ENCODE results near the gene ANKS1A. TPM values are rescaled to one million over a fixed set of nuclear protein-coding genes. Genes with fewer than 3 reads are reported as not detected.
A peak's percentile ranks its signal among the peaks of the same experiment; 100 is the strongest.

ANKS1A gene
- total RNA-seq, 1 experiment from 2014 or later, result 26.5 TPM

- H3K27me3 Mint-ChIP-seq (ENCODE audit: low read depth), result no peaks in the 10 kb centered on the region
- Histone ChIP-seq H2AFZ (ENCODE audit: low read length) (no peak overlapping the region), H4K8ac (replicated peaks; ENCODE audit: insufficient read length, low read depth, low read length) (no peak overlapping the region), H3K23me2 (ENCODE audit: insufficient read length, low read depth, low read length, poor library complexity, severe bottlenecking) (no peaks in the 10 kb centered on the region), H3K4me1 (ENCODE audit: insufficient read depth, low read length) (no peaks in the 10 kb centered on the region), H4K20me1 (ENCODE audit: control insufficient read depth, insufficient read depth, insufficient read length) (no peaks in the 10 kb centered on the region), H3K9ac (ENCODE audit: extremely low read depth, insufficient read length, low read length) (no peak overlapping the region), H3T11ph (ENCODE audit: low read length) (no peak overlapping the region), H3K9me3 (ENCODE audit: control insufficient read depth, low read depth, low read length) (no peaks in the 10 kb centered on the region), H3K27ac (ENCODE audit: insufficient read length, low read depth, low read length) (no peak overlapping the region), H2BK12ac (ENCODE audit: insufficient read length, low read depth, low read length) (no peak overlapping the region), H3K79me2 (ENCODE audit: insufficient read depth, low read length) (no peaks in the 10 kb centered on the region), H2BK20ac (ENCODE audit: low read depth, low read length, poor library complexity, severe bottlenecking) (no peak overlapping the region), H2BK5ac (ENCODE audit: insufficient read length, low read length) (no peak overlapping the region), H3K27me3 (ENCODE audit: insufficient read depth, low read length) (no peaks in the 10 kb centered on the region), H3K4me2 (ENCODE audit: insufficient read depth, insufficient read length, low read length) (no peak overlapping the region), H2BK120ac (ENCODE audit: low read depth, low read length, poor library complexity, severe bottlenecking) (no peak overlapping the region), H3K4ac (ENCODE audit: low read depth, low read length) (no peak overlapping the region), H3K56ac (ENCODE audit: insufficient read length, low read depth, low read length) (no peak overlapping the region), H2AK5ac (ENCODE audit: insufficient read length, low read length) (no peak overlapping the region), H3K23ac (ENCODE audit: insufficient read length, low read depth, low read length) (no peak overlapping the region), H3K14ac (ENCODE audit: insufficient read depth, low read length) (no peak overlapping the region), H3K79me1 (ENCODE audit: insufficient read depth, low read depth, low read length, poor library complexity, severe bottlenecking) (no peaks in the 10 kb centered on the region), H4K5ac (ENCODE audit: insufficient read length, low read depth, low read length) (no peak overlapping the region), H4K91ac (ENCODE audit: insufficient read length, low read depth, low read length) (no peak overlapping the region), H2BK15ac (ENCODE audit: low read depth, low read length) (no peak overlapping the region), H3K18ac (ENCODE audit: insufficient read length, low read depth, low read length) (no peak overlapping the region)
- no peak overlapping the region for H3K4me3 Mint-ChIP-seq
- H3K9me3 Mint-ChIP-seq, result no peaks in the 10 kb centered on the region; a peak in 1 of 5 replicates
- peaks cover 19 to 68% (median 62%) of the 10 kb centered on the region in 3 experiments; a peak in 6 of 7 replicates for H3K36me3 Mint-ChIP-seq (ENCODE audit: insufficient read depth in 1 of 3, low read depth in 3 of 3)
- DNase-seq, result no peak
- peak overlapping the region in 1 of 3 experiments; percentile 39; a peak in 1 of 7 replicates for H3K27ac Mint-ChIP-seq
- H3K4me1 Mint-ChIP-seq, result peaks cover 14 to 17% of the 10 kb centered on the region in 2 experiments
- WGBS (ENCODE audit: extremely low coverage, insufficient read length, low lambda C conversion rate), result no CpG with 5 or more reads among the region's 9 CpGs
- TF ChIP-seq CTCF (conservative IDR thresholded peaks at IDR 0.05), result no peak
Observed at GRCh38 chr6:35083507-35083906, 194.5 kb downstream of the ANKS1A start.

Measured in H9 (cell line).